OCI-M2 (cell line): ENCODE results near the gene MT1HL1.
"Not testable (repeated sequence)": the region's sequence is repeated elsewhere in the genome, so short reads cannot be mapped to it uniquely, and the experiment has no call there.

ENCODE experiments used
- DNase-seq: peaks from one replicate; lab custom pipeline; 2025; ENCODE audit not compliant: unreplicated experiment; lab: John Stamatoyannopoulos, UW

The MT1HL1 gene

DNA sequence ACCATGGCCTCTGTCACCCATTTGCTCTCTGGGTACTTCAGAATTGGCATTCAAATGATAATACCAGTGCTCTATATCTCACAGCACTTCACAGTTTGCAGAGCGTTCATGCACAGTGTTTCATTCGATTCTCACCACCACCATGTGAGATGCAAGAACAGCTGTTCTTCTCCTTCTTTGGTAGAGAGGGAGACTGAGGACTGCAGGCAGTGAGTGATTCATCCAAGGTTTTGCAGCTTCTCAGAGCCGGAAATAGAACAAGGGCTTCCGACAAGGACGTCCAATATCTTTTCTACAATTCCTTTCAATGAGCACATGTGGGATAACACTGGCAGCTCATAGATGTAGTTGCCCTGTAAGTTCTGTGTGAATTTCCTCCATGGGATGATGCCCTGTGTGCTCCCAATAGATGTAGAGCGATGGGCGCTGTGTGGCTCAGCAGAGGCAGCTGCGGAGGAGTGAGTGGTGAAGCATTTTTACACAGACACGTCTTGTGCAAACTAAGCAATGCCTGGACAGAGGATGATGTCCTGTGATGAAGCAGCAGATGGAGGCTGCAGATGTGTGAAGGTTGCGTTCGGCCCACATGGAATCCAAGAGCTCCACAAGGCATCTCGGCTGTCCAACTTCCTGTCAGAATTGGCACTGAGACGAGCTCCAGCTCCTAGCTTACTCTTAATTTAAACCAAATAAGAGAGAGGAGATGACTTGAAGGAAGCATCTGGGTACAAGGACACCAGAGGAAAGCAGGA lies 24.9 kb downstream of the MT1HL1 start:
- DNase-seq: no peak

DNA sequence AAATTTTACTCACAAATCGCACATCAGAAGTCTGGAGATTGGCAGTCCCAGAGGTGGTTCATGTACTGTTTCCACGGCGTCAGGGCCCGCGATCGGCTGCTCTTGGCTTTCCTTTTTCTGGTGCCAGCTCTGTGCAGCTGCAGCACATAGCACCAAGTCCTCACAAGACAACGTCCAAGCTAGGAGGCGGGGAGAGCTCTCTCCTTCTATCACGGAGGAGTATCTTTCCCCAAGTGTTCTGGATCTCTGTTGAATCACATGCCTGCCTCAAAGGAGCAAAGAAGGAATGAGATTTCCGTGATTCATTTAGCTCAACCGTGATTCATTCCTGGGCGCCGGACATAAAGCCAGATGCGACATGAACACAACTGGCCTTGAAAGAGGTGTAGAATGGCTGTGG lies 25.5 kb downstream of the MT1HL1 start:
- DNase-seq: no peak

- DNase-seq: no peak
Observed at GRCh38 chr1:236975461-236975860, 28.8 kb downstream of the MT1HL1 start.

DNA sequence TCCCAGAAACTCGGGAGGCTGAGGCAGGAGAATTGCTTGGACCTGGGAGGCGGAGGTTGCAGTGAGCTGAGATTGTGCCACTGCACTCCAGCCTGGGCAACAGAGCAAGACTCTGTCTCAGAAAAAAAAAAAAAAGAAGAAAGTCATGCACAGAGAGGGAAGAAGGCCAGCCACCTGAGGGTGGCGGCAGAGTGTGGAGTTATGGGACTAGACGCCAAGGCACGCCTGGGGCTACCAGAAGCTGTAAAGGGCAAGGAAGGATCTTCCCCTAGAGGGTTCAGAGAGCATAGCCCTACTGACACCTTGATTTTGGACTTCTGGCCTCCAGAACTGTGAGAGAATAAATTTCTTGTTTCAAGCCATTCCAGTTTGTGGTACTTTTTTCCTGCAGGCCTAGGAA lies 30.2 kb downstream of the MT1HL1 start:
- not testable (repeated sequence) for DNase-seq

GRCh38 chr1:236966636-236967035 lies 37.6 kb downstream of the MT1HL1 start:
- no peak for DNase-seq

DNA sequence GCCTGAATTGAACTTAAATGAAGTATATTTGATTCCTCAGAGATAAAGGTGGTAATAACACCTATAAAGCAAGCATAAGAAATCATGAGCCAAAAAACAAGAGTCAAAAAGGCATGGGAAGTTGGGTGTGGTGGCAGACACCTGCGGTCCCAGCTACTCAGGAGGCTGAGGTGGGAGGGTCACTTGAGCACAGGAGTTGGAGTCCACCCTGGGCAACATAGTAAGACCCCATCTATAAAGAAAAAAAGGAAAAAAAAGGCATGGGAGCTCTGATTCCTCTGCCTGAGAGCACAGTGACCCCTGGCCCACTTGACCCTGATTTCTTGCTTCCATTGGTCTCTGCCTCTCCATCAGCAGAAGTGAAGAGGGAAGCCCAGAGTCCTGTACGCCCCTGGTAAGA lies 40.3 kb downstream of the MT1HL1 start:
- no peak for DNase-seq

DNA sequence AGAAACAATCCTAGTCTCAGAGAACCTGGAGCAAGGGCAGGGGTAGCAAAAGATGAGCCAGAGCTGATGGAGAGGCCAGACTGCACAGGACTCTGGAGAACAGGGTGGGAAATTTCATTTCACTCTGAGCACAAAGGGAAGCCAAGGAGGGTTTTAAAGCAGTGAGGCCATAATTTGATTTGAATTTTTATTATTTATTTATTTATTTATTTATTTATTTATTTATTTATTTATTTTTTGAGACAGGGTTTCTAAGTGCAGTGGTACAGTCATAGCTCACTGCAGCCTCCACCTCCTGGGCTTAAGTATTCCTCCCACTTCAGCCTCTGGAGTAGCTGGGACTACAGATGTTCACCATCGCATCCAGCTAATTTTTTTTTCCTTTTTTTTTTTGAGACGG lies 45.1 kb downstream of the MT1HL1 start:
- DNase-seq: no peak

GRCh38 chr1:236957235-236957634 lies 47.0 kb downstream of the MT1HL1 start:
- DNase-seq: no peak
